Sigmoid colon (tissue), 7 donors: ENCODE measurements around the gene SLC13A3. TPM values are rescaled to one million over a fixed set of nuclear protein-coding genes. Genes with fewer than 3 reads are reported as not detected.

ENCODE experiments used
- DNase-seq: peaks from one replicate; pipeline ENCODE4 v3.0.0-alpha.2; 2019
- H3K27ac ChIP-seq, 4 donors: fragments of 200-600 bp; sonication (generic); one replicate each; pipeline ENCODE4 v1.5.1; 2016 to 2019; ENCODE audit warnings: mild to moderate bottlenecking in 1 of 4
- H3K27me3 ChIP-seq, 3 donors: fragments of 200-600 bp; sonication (generic); one replicate each; pipeline ENCODE4 v1.5.1; 2019; ENCODE audit warnings: mild to moderate bottlenecking in 1 of 3
- H3K36me3 ChIP-seq, 4 donors: fragments of 200-600 bp; sonication (generic); one replicate each; pipeline ENCODE4 v1.5.1; 2016 to 2019
- H3K4me1 ChIP-seq, 4 donors: fragments of 200-600 bp; sonication (generic); one replicate each; pipeline ENCODE4 v1.5.1; 2017 to 2019
- H3K4me3 ChIP-seq, 4 donors: fragments of 200-600 bp; sonication (generic); one replicate each; pipeline ENCODE4 v1.5.1; 2017 to 2019; ENCODE audit warnings: mild to moderate bottlenecking in 2 of 4, moderate library complexity in 1 of 4
- H3K9me3 ChIP-seq, 4 donors: fragments of 200-600 bp in 3 of 4; sonication (generic) in 3 of 4; one replicate each; pipeline versions ENCODE4 v1.5.1 to v1.6.1; 2013 to 2019
- CTCF ChIP-seq, 4 experiments: fragments of 450-650 bp in 3 of 4; fragments of 200-600 bp in 1 of 4; IDR thresholded peaks; one replicate each; pipeline ENCODE4 v1.5.1; 2016 to 2019; ENCODE audit warnings: antibody characterized with exemption in 4 of 4, mild to moderate bottlenecking in 3 of 4, moderate library complexity in 2 of 4
- EP300 ChIP-seq, 4 donors: sonication (generic); formaldehyde crosslinking; IDR thresholded peaks; one replicate each; pipeline ENCODE4 v1.6.1; 2017; ENCODE audit warnings: antibody characterized with exemption in 4 of 4
- POLR2A ChIP-seq, 2 donors: fragments of 450-650 bp; IDR thresholded peaks; one replicate each; pipeline ENCODE4 v1.6.1; 2016; ENCODE audit warnings: antibody characterized with exemption in 2 of 2, mild to moderate bottlenecking in 2 of 2, moderate library complexity in 2 of 2
- POLR2AphosphoS5 ChIP-seq, 4 donors: sonication (generic); formaldehyde crosslinking; IDR thresholded peaks; one replicate each; pipeline ENCODE4 v1.6.1; 2017; ENCODE audit warnings: antibody characterized with exemption in 4 of 4
- WGBS, 2 donors: extraction: QIAGEN DNeasy Blood & Tissue Kit; methylation state at CpG; one replicate each; pipeline ENCODE4 v1.1.7; 2013; 5-methylcytosine and 5-hydroxymethylcytosine counted together
- intact Hi-C: fragments of 100-400 bp; cut with DNase I; formaldehyde crosslinking; loops from one replicate; pipeline ENCODE4 v1.15.1; 2023
- polyA plus RNA-seq, 3 donors: library from polyadenylated mRNA; stranded (reverse); fragments of 200-250 nt; gene quantifications; one replicate each; pipeline ENCODE4 v1.2.3, GENCODE V29; 2013
- total RNA-seq, 4 donors: library from RNA; depleted of rRNA; stranded (reverse); fragments of >200 nt; gene quantifications; one replicate each; pipeline ENCODE4 v1.1.0, GENCODE V29; 2016
- donor health status: healthy with polysubstance abuse.
- donor health status: Bipolar disorder and iron deficiency.
- donor health status: healthy.

Gene SLC13A3
- total and polyA plus RNA-seq, 7 donors: 0.48 to 4.2 (median 1.1) TPM; not detected in 2

- WGBS, 2 donors: 33 to 45% methylated on average over 9 of the region's 9 CpGs
- Histone ChIP-seq H3K4me1 (peaks cover 0 to 8% (median 3%) of the 10 kb centered on the region in 4 donors), H3K4me3 (no peak overlapping the region), H3K36me3 (no peaks in the 10 kb centered on the region), H3K27ac (no peak overlapping the region), H3K9me3 (no peaks in the 10 kb centered on the region), H3K27me3 (no peaks in the 10 kb centered on the region)
- intact Hi-C loops: no loop called here
- DNase-seq: peak; percentile 32
- TF ChIP-seq EP300 (IDR thresholded peaks at IDR 0.05) (no peak), POLR2AphosphoS5 (IDR thresholded peaks at IDR 0.05) (no peak), POLR2A (IDR thresholded peaks at IDR 0.05) (no peak), CTCF (IDR thresholded peaks at IDR 0.05) (no peak)
Measured at GRCh38 chr20:46575937-46576461, 75.3 kb downstream of the SLC13A3 start.

DNA sequence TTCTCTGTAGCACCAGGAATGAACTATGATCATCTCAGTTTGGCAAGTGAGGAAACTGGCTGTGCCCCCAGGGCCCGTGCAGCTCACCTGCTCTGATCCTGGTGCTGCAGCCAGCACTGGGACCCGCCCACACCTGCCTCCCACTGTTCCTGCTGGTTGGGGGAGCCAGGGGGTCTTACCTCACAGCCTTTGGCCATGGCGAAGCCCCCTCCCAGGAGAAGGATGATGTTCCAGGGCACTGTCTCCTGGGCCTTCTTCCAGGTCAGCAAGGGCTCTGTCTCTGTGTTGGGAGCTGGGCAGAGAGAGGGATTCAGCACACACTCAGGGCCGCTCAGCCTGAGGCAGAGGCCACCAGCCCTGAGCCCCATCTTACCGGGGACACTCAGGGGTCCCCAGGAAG, 75.9 kb downstream of the SLC13A3 start:
- Histone ChIP-seq H3K9me3 (no peaks in the 10 kb centered on the region), H3K4me3 (no peak overlapping the region), H3K36me3 (no peaks in the 10 kb centered on the region), H3K27me3 (no peaks in the 10 kb centered on the region), H3K4me1 (peaks cover 0 to 8% (median 3%) of the 10 kb centered on the region in 4 donors), H3K27ac (no peak overlapping the region)
- intact Hi-C loops: no loop called here
- TF ChIP-seq EP300 (IDR thresholded peaks at IDR 0.05): no peak
- TF ChIP-seq CTCF (IDR thresholded peaks at IDR 0.05): no peak
- no peak for TF ChIP-seq POLR2A (IDR thresholded peaks at IDR 0.05)
- TF ChIP-seq POLR2AphosphoS5 (IDR thresholded peaks at IDR 0.05): no peak
- WGBS, 2 donors: 72 to 82% methylated on average over 5 of the region's 5 CpGs
- peak; percentile 58 for DNase-seq

- intact Hi-C loops: no loop called here
- 27 to 68% methylated on average over 19 of the region's 19 CpGs for WGBS, 2 donors
- Histone ChIP-seq H3K4me3 (no peak overlapping the region), H3K27me3 (no peaks in the 10 kb centered on the region), H3K27ac (no peak overlapping the region), H3K4me1 (peaks cover 0 to 8% (median 5%) of the 10 kb centered on the region in 4 donors), H3K9me3 (no peaks in the 10 kb centered on the region), H3K36me3 (no peaks in the 10 kb centered on the region)
- TF ChIP-seq POLR2A (IDR thresholded peaks at IDR 0.05) (no peak), EP300 (IDR thresholded peaks at IDR 0.05) (no peak), CTCF (IDR thresholded peaks at IDR 0.05) (no peak), POLR2AphosphoS5 (IDR thresholded peaks at IDR 0.05) (no peak)
- DNase-seq: peak; percentile 33
Measured at GRCh38 chr20:46573788-46574584, 77.3 kb downstream of the SLC13A3 start.

GRCh38 chr20:46573234-46573633, 78.0 kb downstream of the SLC13A3 start:
- Histone ChIP-seq H3K27me3 (no peaks in the 10 kb centered on the region), H3K4me3 (no peak overlapping the region), H3K36me3 (no peaks in the 10 kb centered on the region), H3K27ac (no peak overlapping the region), H3K9me3 (no peaks in the 10 kb centered on the region), H3K4me1 (peaks cover 0 to 15% (median 12%) of the 10 kb centered on the region in 4 donors)
- intact Hi-C loops: no loop called here
- WGBS, 2 donors: 43 to 57% methylated on average over 6 of the region's 6 CpGs
- peak; percentile 52 for DNase-seq
- TF ChIP-seq POLR2A (IDR thresholded peaks at IDR 0.05): no peak
- TF ChIP-seq CTCF (IDR thresholded peaks at IDR 0.05): no peak
- TF ChIP-seq POLR2AphosphoS5 (IDR thresholded peaks at IDR 0.05): no peak
- no peak for TF ChIP-seq EP300 (IDR thresholded peaks at IDR 0.05)
